Muscle of arm (tissue), 12 donors: ENCODE data around the gene CTBP2. TPM values are rescaled to one million over a fixed set of nuclear protein-coding genes. Genes with fewer than 3 reads are reported as not detected.

ENCODE experiments used
- DNase-seq: peaks from one replicate; pipeline ENCODE4 v3.0.0-alpha.2; 2013
- polyA plus RNA-seq, 12 donors: library from polyadenylated mRNA; unstranded; fragments of 120-200 nt; gene quantifications; one replicate each; pipeline ENCODE4 v1.2.1, GENCODE V29; 2013; ENCODE audit not compliant: insufficient read length in 12 of 12

Gene CTBP2
- polyA plus RNA-seq, 12 donors = 32.7 to 52.8 (median 37.6) TPM; not detected in 1

DNA sequence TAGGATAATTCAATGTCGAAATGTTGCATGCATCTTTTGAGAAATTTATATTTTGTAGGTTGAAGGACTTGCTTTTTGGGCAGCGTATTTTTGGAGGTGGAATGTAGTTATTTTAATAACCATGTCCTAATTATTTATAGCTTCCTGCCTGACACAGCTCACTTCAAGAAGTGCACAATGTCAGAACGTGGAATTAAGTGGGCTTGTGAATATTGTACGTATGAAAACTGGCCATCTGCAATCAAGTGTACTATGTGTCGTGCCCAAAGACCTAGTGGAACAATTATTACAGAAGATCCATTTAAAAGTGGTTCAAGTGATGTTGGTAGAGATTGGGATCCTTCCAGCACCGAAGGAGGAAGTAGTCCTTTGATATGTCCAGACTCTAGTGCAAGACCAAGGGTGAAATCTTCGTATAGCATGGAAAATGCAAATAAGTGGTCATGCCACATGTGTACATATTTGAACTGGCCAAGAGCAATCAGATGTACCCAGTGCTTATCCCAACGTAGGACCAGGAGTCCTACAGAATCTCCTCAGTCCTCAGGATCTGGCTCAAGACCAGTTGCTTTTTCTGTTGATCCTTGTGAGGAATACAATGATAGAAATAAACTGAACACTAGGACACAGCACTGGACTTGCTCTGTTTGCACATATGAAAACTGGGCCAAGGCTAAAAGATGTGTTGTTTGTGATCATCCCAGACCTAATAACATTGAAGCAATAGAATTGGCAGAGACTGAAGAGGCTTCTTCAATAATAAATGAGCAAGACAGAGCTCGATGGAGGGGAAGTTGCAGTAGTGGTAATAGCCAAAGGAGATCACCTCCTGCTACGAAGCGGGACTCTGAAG, 217.8 kb downstream of the CTBP2 start:
- DNase-seq = no peak

DNA sequence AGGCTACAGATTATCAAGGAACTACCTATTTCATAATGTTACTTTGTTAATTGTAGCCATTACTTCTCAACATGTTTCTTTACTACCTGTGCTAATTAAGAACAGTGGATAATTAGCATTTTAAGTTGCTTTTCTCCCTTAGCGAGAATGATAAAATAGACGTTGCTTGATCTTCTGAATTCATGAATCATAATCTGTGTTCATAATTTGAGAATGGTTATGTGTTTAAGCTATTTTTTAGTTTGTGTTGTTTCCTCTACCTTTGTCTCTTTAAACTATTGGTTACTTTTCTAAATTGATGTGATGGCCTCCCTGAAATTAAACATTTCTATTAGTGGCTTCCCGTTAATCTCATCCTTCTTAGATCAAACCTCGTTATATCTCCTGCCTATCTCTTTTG, 218.5 kb downstream of the CTBP2 start, which contains the start of gene ZRANB1:
Gene ZRANB1 (plus strand): TSS at position 301 of the 400 bp plus-strand sequence. CDS start 371 bp downstream, outside the sequence.
- no peak for DNase-seq

DNA sequence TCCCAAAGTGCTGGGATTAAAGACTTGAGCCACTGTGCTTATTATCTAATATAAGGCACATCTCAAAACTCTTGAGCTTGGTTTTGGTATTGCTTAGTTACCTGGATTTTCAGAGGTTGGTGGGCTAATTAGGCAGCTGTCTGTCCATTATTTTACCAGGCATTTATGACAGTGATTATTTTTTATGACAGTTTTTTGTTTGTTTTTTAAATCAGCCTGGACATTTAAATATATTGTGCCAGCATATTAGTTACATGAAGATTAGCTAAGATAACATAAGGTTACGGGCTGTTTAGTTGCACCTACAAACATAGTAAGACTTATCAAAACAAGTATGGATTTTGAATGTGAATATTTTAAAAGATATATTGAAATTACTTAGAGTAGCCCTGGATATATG, 221.1 kb downstream of the CTBP2 start:
- no peak for DNase-seq

DNA sequence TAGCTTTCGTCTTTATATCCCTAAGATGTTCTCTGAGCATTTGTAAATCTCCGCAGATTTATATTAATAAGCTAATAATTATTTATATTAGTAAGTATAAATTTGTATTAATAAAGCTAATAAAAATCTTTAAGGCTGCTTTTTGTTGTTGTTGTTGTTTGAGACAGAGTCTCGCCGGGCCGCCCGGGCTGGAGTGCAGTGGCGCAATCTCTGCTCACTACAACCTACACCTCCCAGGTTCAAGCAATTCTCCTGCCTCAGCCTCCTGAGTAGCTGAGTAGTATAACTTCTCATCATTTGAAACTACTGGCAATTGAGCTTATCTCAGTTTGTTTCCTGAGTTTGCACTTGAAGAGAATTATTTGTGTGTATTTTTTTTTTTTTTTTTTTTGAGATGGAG, 223.6 kb downstream of the CTBP2 start:
- DNase-seq = no peak

DNA sequence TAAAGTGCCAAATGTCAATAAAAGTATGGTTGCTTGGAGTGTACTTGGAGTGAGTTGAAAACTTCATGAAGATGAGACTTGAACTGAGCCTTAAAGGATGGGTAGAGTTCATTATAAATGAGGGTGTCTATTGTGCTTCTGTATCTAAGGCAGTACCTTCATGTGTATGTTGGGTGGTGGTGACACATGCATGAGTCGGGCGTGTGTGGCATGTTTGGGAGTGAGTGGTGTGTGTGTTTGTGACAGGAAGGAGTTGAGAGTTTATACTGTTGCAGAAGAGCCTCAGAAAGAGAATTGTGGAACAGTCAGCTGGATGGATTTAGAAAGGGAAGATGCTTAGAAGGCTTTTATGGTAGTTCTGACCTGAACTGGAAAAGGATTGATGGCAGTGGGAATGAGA, 224.4 kb downstream of the CTBP2 start:
- no peak for DNase-seq

Other genes with a start within 250 kb of the CTBP2 start
- gene ZRANB1, start 218.4 kb downstream of the CTBP2 start, polyA plus RNA-seq = 10 to 100 TPM in 11 of 12 donors, not detected in 1; 13.2 to 25.9 (median 20.5) TPM